ENCODE results near the gene SCT.
"Not testable (repeated sequence)": the region's sequence is repeated elsewhere in the genome, so short reads cannot be mapped to it uniquely, and the experiment has no call there.

The SCT gene

DNA sequence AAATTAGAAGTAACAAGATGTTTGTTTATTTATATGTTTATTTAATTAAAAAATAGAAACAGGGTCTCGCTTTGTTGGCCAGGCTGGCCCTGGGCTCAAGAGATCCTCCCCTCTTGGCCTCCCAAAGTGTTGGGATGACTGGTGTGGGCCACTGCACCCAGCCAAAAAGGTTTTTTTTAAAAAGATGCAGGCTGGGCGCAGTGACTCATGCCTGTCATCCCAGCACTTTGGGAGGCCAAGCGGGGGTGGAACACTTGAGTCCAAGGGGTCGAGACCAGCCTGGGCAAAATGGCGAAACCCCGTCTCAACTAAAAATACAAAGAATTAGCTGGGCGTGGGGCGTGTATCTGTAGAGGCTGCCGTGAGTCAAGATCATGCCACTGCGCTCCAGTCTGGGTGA, 23.5 kb upstream of the SCT start:
- TF ChIP-seq CTCF (IDR thresholded peaks at IDR 0.05) = no peak
- no peaks in the 10 kb centered on the region for H3K4me1 ChIP-seq (ENCODE audit: control insufficient read depth in 1 of 2, insufficient read depth in 1 of 2, low read depth in 1 of 2, low read length in 1 of 2)
- H3K27me3 ChIP-seq = no peaks in the 10 kb centered on the region
- no peak overlapping the region for H3K27ac ChIP-seq
- H3K36me3 ChIP-seq = peaks cover 30% of the 10 kb centered on the region
- no peaks in the 10 kb centered on the region for H3K9me3 ChIP-seq
- no peak overlapping the region for H3K4me3 ChIP-seq (ENCODE audit: low read depth in 1 of 2, low read length in 1 of 2)

GRCh38 chr11:647672-648158, 20.7 kb upstream of the SCT start:
- not testable (repeated sequence) for H3K9me3 ChIP-seq; H3K4me1 ChIP-seq (ENCODE audit: control insufficient read depth in 1 of 2, insufficient read depth in 1 of 2, low read depth in 1 of 2, low read length in 1 of 2); H3K4me3 ChIP-seq (ENCODE audit: low read depth in 1 of 2, low read length in 1 of 2); H3K27ac ChIP-seq; H3K27me3 ChIP-seq
- H3K36me3 ChIP-seq = peaks cover 48% of the 10 kb centered on the region

- Histone ChIP-seq H3K4me3 (ENCODE audit: low read depth in 1 of 2, low read length in 1 of 2) (no peak overlapping the region), H3K27ac (no peak overlapping the region), H3K4me1 (ENCODE audit: control insufficient read depth in 1 of 2, insufficient read depth in 1 of 2, low read depth in 1 of 2, low read length in 1 of 2) (peaks cover 0 to 2% of the 10 kb centered on the region in 2 experiments), H3K36me3 (peaks cover 46% of the 10 kb centered on the region), H3K9me3 (no peaks in the 10 kb centered on the region), H3K27me3 (peaks cover 3% of the 10 kb centered on the region)
- TF ChIP-seq CTCF (IDR thresholded peaks at IDR 0.05) = no peak
Measured at GRCh38 chr11:646214-646613, 19.2 kb upstream of the SCT start.

DNA sequence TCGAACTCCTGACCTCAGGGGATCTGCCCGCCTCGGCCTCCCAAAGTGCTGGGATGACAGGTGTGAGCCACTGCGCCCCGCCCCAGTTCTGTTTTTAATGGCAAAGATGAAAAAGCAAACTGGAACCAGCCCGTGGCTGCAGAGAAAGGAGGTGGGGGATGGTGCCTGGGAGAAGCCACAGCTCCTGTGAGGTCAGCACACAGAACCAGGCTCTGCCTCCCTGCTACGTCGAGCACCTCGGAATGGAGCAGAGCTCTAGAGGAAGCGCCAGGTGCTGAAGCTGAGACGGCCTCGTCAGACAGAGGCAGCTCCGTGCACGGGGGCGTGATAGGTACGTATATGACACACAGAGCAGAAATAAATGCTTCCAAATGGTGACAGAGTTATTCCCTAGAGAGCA, 18.6 kb upstream of the SCT start:
- Histone ChIP-seq H3K4me3 (ENCODE audit: low read depth in 1 of 2, low read length in 1 of 2) (no peak overlapping the region), H3K27me3 (peaks cover 10% of the 10 kb centered on the region), H3K27ac (no peak overlapping the region), H3K9me3 (no peaks in the 10 kb centered on the region), H3K36me3 (peaks cover 40% of the 10 kb centered on the region), H3K4me1 (ENCODE audit: control insufficient read depth in 1 of 2, insufficient read depth in 1 of 2, low read depth in 1 of 2, low read length in 1 of 2) (peaks cover 6 to 8% of the 10 kb centered on the region in 2 experiments)
- no peak for TF ChIP-seq CTCF (IDR thresholded peaks at IDR 0.05)

GRCh38 chr11:643849-644738, 17.1 kb upstream of the SCT start:
- no peak for TF ChIP-seq CTCF (IDR thresholded peaks at IDR 0.05)
- no peak overlapping the region for H3K27ac ChIP-seq
- peaks cover 24% of the 10 kb centered on the region for H3K27me3 ChIP-seq
- peaks cover 11 to 17% of the 10 kb centered on the region in 2 experiments for H3K4me1 ChIP-seq (ENCODE audit: control insufficient read depth in 1 of 2, insufficient read depth in 1 of 2, low read depth in 1 of 2, low read length in 1 of 2)
- H3K9me3 ChIP-seq = no peaks in the 10 kb centered on the region
- no peak overlapping the region for H3K4me3 ChIP-seq (ENCODE audit: low read depth in 1 of 2, low read length in 1 of 2)
- peaks cover 37% of the 10 kb centered on the region for H3K36me3 ChIP-seq

GRCh38 chr11:643366-643765, 16.4 kb upstream of the SCT start:
- TF ChIP-seq CTCF (IDR thresholded peaks at IDR 0.05) = no peak

More at GRCh38 chr11:643366-643765, 16.4 kb upstream of the SCT start:
- no peaks in the 10 kb centered on the region for H3K9me3 ChIP-seq
- peaks cover 11 to 17% of the 10 kb centered on the region in 2 experiments for H3K4me1 ChIP-seq (ENCODE audit: control insufficient read depth in 1 of 2, insufficient read depth in 1 of 2, low read depth in 1 of 2, low read length in 1 of 2)
- peaks cover 37% of the 10 kb centered on the region for H3K36me3 ChIP-seq
- H3K27ac ChIP-seq = no peak overlapping the region
- no peak overlapping the region for H3K4me3 ChIP-seq (ENCODE audit: low read depth in 1 of 2, low read length in 1 of 2)
- H3K27me3 ChIP-seq = peaks cover 31% of the 10 kb centered on the region
